H9 (cell line): Measurements from ENCODE around the gene AHDC1. TPM values are rescaled to one million over a fixed set of nuclear protein-coding genes. Genes with fewer than 3 reads are reported as not detected.

Experiments used
- DNase-seq: peaks from one replicate; pipeline ENCODE4 v3.0.0-alpha.2; 2017
- H2AFZ ChIP-seq: one replicate; pipeline ENCODE4 v1.6.1; 2013; ENCODE audit warnings: mild to moderate bottlenecking, low read length, control low read depth, moderate library complexity
- H2AK5ac ChIP-seq: 2 replicates; pipeline ENCODE4 v1.6.1; 2013; ENCODE audit warnings: low read length, control low read depth, mixed read lengths; ENCODE audit not compliant: insufficient read length
- H2BK120ac ChIP-seq: one replicate; pipeline ENCODE4 v1.6.1; 2013; ENCODE audit warnings: low read depth, mild to moderate bottlenecking, low read length, control low read depth, inconsistent platforms; ENCODE audit not compliant: poor library complexity, severe bottlenecking
- H2BK12ac ChIP-seq: 2 replicates; pipeline ENCODE4 v1.6.1; 2013; ENCODE audit warnings: low read length, control low read depth, mixed read lengths, low read depth; ENCODE audit not compliant: insufficient read length
- H2BK15ac ChIP-seq: 2 replicates; pipeline ENCODE4 v1.6.1; 2013; ENCODE audit warnings: low read depth, low read length, control low read depth
- H2BK20ac ChIP-seq: one replicate; pipeline ENCODE4 v1.6.1; 2013; ENCODE audit warnings: low read depth, mild to moderate bottlenecking, low read length, control low read depth, inconsistent platforms; ENCODE audit not compliant: poor library complexity, severe bottlenecking
- H2BK5ac ChIP-seq: 2 replicates; pipeline ENCODE4 v1.6.1; 2013; ENCODE audit warnings: low read length, control low read depth, mixed read lengths; ENCODE audit not compliant: insufficient read length
- H3K14ac ChIP-seq: 2 replicates; pipeline ENCODE4 v1.6.1; 2013; ENCODE audit warnings: low read length, control low read depth; ENCODE audit not compliant: insufficient read depth
- H3K18ac ChIP-seq: 2 replicates; pipeline ENCODE4 v1.6.1; 2013; ENCODE audit warnings: low read depth, mild to moderate bottlenecking, mixed read lengths, low read length, control low read depth; ENCODE audit not compliant: insufficient read length
- H3K23ac ChIP-seq: 2 replicates; pipeline ENCODE4 v1.6.1; 2013; ENCODE audit warnings: low read length, control low read depth, mixed read lengths, low read depth; ENCODE audit not compliant: insufficient read length
- H3K23me2 ChIP-seq: 2 replicates; pipeline ENCODE4 v1.6.1; 2013; ENCODE audit warnings: low read depth, mild to moderate bottlenecking, mixed read lengths, low read length, control low read depth; ENCODE audit not compliant: insufficient read length, poor library complexity, severe bottlenecking
- H3K27ac ChIP-seq: 2 replicates; pipeline ENCODE4 v1.5.1; 2013; ENCODE audit warnings: low read length, control low read depth, mixed read lengths, low read depth; ENCODE audit not compliant: insufficient read length
- H3K27me3 ChIP-seq: 2 replicates; pipeline ENCODE4 v1.6.1; 2013; ENCODE audit warnings: low read length, control low read depth, inconsistent platforms; ENCODE audit not compliant: insufficient read depth
- H3K4ac ChIP-seq: 2 replicates; pipeline ENCODE4 v1.6.1; 2013; ENCODE audit warnings: low read depth, mild to moderate bottlenecking, control low read depth, inconsistent platforms, low read length, moderate library complexity
- H3K4me1 ChIP-seq: 2 replicates; pipeline ENCODE4 v1.6.1; 2013; ENCODE audit warnings: low read length, control low read depth, inconsistent platforms; ENCODE audit not compliant: insufficient read depth
- H3K4me2 ChIP-seq: 2 replicates; pipeline ENCODE4 v1.6.1; 2013; ENCODE audit warnings: low read length, control low read depth, mixed read lengths; ENCODE audit not compliant: insufficient read length, insufficient read depth
- H3K56ac ChIP-seq: 2 replicates; pipeline ENCODE4 v1.6.1; 2013; ENCODE audit warnings: low read depth, mild to moderate bottlenecking, mixed read lengths, low read length, control low read depth; ENCODE audit not compliant: insufficient read length
- H3K79me1 ChIP-seq: 2 replicates; pipeline ENCODE4 v1.6.1; 2013; ENCODE audit warnings: low read depth, mild to moderate bottlenecking, moderate library complexity, low read length, control low read depth, inconsistent platforms; ENCODE audit not compliant: insufficient read depth, poor library complexity, severe bottlenecking
- H3K79me2 ChIP-seq: 2 replicates; pipeline ENCODE4 v1.6.1; 2013; ENCODE audit warnings: low read length, control low read depth, inconsistent platforms; ENCODE audit not compliant: insufficient read depth
- H3K9ac ChIP-seq: 2 replicates; pipeline ENCODE4 v1.6.1; 2013; ENCODE audit warnings: low read length, control low read depth, mixed read lengths; ENCODE audit not compliant: insufficient read length; ENCODE audit errors: extremely low read depth
- H3K9me3 ChIP-seq: one replicate; pipeline ENCODE4 v1.6.1; 2013; ENCODE audit warnings: low read depth, low read length, inconsistent platforms; ENCODE audit not compliant: control insufficient read depth
- H3T11ph ChIP-seq: one replicate; pipeline ENCODE4 v1.6.1; 2013; ENCODE audit warnings: mild to moderate bottlenecking, low read length, control low read depth, inconsistent platforms
- H4K20me1 ChIP-seq: one replicate; pipeline ENCODE4 v1.6.1; 2013; ENCODE audit not compliant: control insufficient read depth, insufficient read length, insufficient read depth
- H4K5ac ChIP-seq: 2 replicates; pipeline ENCODE4 v1.6.1; 2013; ENCODE audit warnings: low read depth, mild to moderate bottlenecking, mixed read lengths, low read length, control low read depth; ENCODE audit not compliant: insufficient read length
- H4K8ac ChIP-seq: replicated peaks from 2 replicates; pipeline ENCODE4 v1.6.1; 2013; ENCODE audit warnings: low read length, control low read depth, mixed read lengths, low read depth; ENCODE audit not compliant: insufficient read length
- H4K91ac ChIP-seq: 2 replicates; pipeline ENCODE4 v1.6.1; 2013; ENCODE audit warnings: low read depth, mild to moderate bottlenecking, moderate library complexity, mixed read lengths, low read length, control low read depth; ENCODE audit not compliant: insufficient read length
- H3K27ac Mint-ChIP-seq, 3 experiments: 2 replicates in 2 of 3; 3 replicates in 1 of 3; pipeline ENCODE4 v1.8.0; 2020 to 2021; ENCODE audit warnings: mixed read lengths in 3 of 3, mild to moderate bottlenecking in 1 of 3, moderate library complexity in 1 of 3
- H3K27me3 Mint-ChIP-seq: 2 replicates; pipeline ENCODE4 v1.8.0; 2021; ENCODE audit warnings: low read depth, mild to moderate bottlenecking, moderate library complexity, mixed read lengths
- H3K36me3 Mint-ChIP-seq, 3 experiments: 2 replicates in 2 of 3; 3 replicates in 1 of 3; pipeline ENCODE4 v1.8.0; 2020 to 2021; ENCODE audit warnings: low read depth in 3 of 3, mixed read lengths in 3 of 3; ENCODE audit not compliant: insufficient read depth in 1 of 3
- H3K4me1 Mint-ChIP-seq, 2 experiments: 2 replicates each; pipeline ENCODE4 v1.8.0; 2020; ENCODE audit warnings: mixed read lengths in 2 of 2
- H3K4me3 Mint-ChIP-seq, 2 experiments: 2 replicates in 1 of 2; 3 replicates in 1 of 2; pipeline ENCODE4 v1.8.0; 2020 to 2021; ENCODE audit warnings: mild to moderate bottlenecking in 2 of 2, mixed read lengths in 2 of 2, moderate library complexity in 1 of 2
- H3K9me3 Mint-ChIP-seq, 2 experiments: 2 replicates in 1 of 2; 3 replicates in 1 of 2; pipeline ENCODE4 v1.8.0; 2020; ENCODE audit warnings: mild to moderate bottlenecking in 2 of 2, mixed read lengths in 2 of 2, moderate library complexity in 1 of 2
- WGBS: extraction: QIAGEN DNeasy Blood & Tissue Kit; methylation state at CpG from one replicate; pipeline ENCODE4 v1.1.7; 2013; ENCODE audit warnings: missing lambda C conversion rate, low lambda C conversion rate, mixed read lengths; ENCODE audit not compliant: insufficient read length; ENCODE audit errors: extremely low coverage; 5-methylcytosine and 5-hydroxymethylcytosine counted together
- total RNA-seq: library from RNA; stranded (reverse); gene quantifications from 2 replicates; pipeline ENCODE4 v1.2.1, GENCODE V29; 2021
- TF ChIP-seq, protein P1 (sequence below): fragments of 200-600 bp; sonication (generic); conservative IDR thresholded peaks from 3 replicates; pipeline ENCODE4 v1.8.0; 2021; ENCODE audit warnings: antibody characterized with exemption, mild to moderate bottlenecking

Gene AHDC1
- total RNA-seq, 1 experiment from 2014 or later, result 29.4 TPM

- TF ChIP-seq, protein P1, sequence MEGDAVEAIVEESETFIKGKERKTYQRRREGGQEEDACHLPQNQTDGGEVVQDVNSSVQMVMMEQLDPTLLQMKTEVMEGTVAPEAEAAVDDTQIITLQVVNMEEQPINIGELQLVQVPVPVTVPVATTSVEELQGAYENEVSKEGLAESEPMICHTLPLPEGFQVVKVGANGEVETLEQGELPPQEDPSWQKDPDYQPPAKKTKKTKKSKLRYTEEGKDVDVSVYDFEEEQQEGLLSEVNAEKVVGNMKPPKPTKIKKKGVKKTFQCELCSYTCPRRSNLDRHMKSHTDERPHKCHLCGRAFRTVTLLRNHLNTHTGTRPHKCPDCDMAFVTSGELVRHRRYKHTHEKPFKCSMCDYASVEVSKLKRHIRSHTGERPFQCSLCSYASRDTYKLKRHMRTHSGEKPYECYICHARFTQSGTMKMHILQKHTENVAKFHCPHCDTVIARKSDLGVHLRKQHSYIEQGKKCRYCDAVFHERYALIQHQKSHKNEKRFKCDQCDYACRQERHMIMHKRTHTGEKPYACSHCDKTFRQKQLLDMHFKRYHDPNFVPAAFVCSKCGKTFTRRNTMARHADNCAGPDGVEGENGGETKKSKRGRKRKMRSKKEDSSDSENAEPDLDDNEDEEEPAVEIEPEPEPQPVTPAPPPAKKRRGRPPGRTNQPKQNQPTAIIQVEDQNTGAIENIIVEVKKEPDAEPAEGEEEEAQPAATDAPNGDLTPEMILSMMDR, result no peak
- Histone ChIP-seq H3K14ac (no peak overlapping the region), H3K56ac (no peak overlapping the region), H3K4me1 (peaks cover 7% of the 10 kb centered on the region; the same call in 1 of the 2 replicates), H3K9me3 (no peaks in the 10 kb centered on the region), H3K4me2 (no peak overlapping the region), H4K20me1 (no peaks in the 10 kb centered on the region), H4K91ac (no peak overlapping the region), H4K8ac (no peak overlapping the region), H3K79me1 (no peaks in the 10 kb centered on the region), H4K5ac (no peak overlapping the region), H2BK5ac (no peak overlapping the region), H3K27me3 (no peaks in the 10 kb centered on the region), H3K9ac (no peak overlapping the region), H2AK5ac (no peak overlapping the region), H3K23me2 (no peaks in the 10 kb centered on the region), H3K23ac (no peak overlapping the region), H3K79me2 (no peaks in the 10 kb centered on the region), H2BK15ac (no peak overlapping the region), H3K18ac (no peak overlapping the region), H2BK120ac (no peak overlapping the region), H2BK12ac (no peak overlapping the region), H3T11ph (no peak overlapping the region), H3K27ac (no peak overlapping the region), H3K4ac (no peak overlapping the region), H2AFZ (no peak overlapping the region), H2BK20ac (no peak overlapping the region)
- no CpG with 5 or more reads among the region's 4 CpGs for WGBS
- no peak for DNase-seq
- Mint-ChIP-seq H3K9me3 (no peaks in the 10 kb centered on the region; a peak in 2 of 5 replicates), H3K27me3 (no peaks in the 10 kb centered on the region; the same call in 1 of the 2 replicates), H3K27ac (no peak overlapping the region), H3K36me3 (no peaks in the 10 kb centered on the region), H3K4me3 (no peak overlapping the region), H3K4me1 (peaks cover 46 to 57% of the 10 kb centered on the region in 2 experiments)
Observed at GRCh38 chr1:27520651-27521050, 83.3 kb downstream of the AHDC1 start.
